GM12878 (cell line): Measurements from ENCODE around the gene TSTD2. TPM values are rescaled to one million over a fixed set of nuclear protein-coding genes. Genes with fewer than 3 reads are reported as not detected.

ENCODE experiments used
- ATAC-seq: fragments of 200-7000 bp; cut with Tn5 transposase; 3 replicates; pipeline ENCODE4 v1.9.1; 2020; ENCODE audit warnings: mild to moderate bottlenecking, moderate library complexity
- BruUV-seq: library from RNA; stranded (reverse); fragments of 400-500 nt; replicated peaks from 2 replicates; lab custom pipeline; 2021; lab: Mats Ljungman, UMichigan
- CTCF ChIA-PET: fragments of 300-600 bp; sonication (Branson Sonifier 250); formaldehyde crosslinking; extraction: SDS; loops from one replicate; lab custom pipeline; 2021; ENCODE audit warnings: inconsistent platforms; lab: Yijun Ruan, JAX
- POLR2A ChIA-PET: fragments of 350-600 bp; formaldehyde crosslinking; extraction: SDS; loops from one replicate; lab custom pipeline; 2021; ENCODE audit warnings: inconsistent platforms; lab: Charles Lee
- RAD21 ChIA-PET: fragments of 300-600 bp; sonication (Branson Sonifier 250); formaldehyde crosslinking; loops from one replicate; lab custom pipeline; 2023; ENCODE audit warnings: antibody characterized with exemption; ENCODE audit not compliant: unreplicated experiment; lab: Charles Lee
- SMC1A ChIA-PET: fragments of 300-600 bp; sonication (Branson Sonifier 250); formaldehyde crosslinking; loops from one replicate; lab custom pipeline; 2023; ENCODE audit not compliant: unreplicated experiment, uncharacterized antibody; lab: Charles Lee
- DNase-seq: peaks from one replicate; pipeline ENCODE4 v3.0.0-alpha.2; 2011; ENCODE audit warnings: low read depth, low spot score
- FAIRE-seq: peaks from 3 replicates; lab custom pipeline; 2011; peaks lifted over from hg19 to GRCh38; lab: Jason Lieb, UNC
- H2AFZ ChIP-seq: 2 replicates; pipeline ENCODE4 v1.6.0; 2011; ENCODE audit warnings: low read depth, low read length, control low read depth; ENCODE audit not compliant: control insufficient read depth
- H3K27ac ChIP-seq: 2 replicates; pipeline ENCODE4 v1.5.1; 2011; ENCODE audit warnings: control low read depth; ENCODE audit not compliant: control insufficient read depth, insufficient read depth
- H3K27me3 ChIP-seq, 2 experiments: replicated peaks in 1 of 2; 2 replicates each; pipeline versions ENCODE4 v1.6.0 to v1.6.1; 2011; ENCODE audit warnings: low read length in 1 of 2; ENCODE audit not compliant: control insufficient read depth in 2 of 2, insufficient read depth in 2 of 2
- H3K36me3 ChIP-seq, 2 experiments: 2 replicates each; pipeline ENCODE4 v1.5.1; 2011; ENCODE audit warnings: low read length in 1 of 2; ENCODE audit not compliant: control insufficient read depth in 2 of 2, insufficient read depth in 2 of 2
- H3K4me1 ChIP-seq: 2 replicates; pipeline ENCODE4 v1.6.1; 2011; ENCODE audit warnings: mild to moderate bottlenecking, low read length, moderate library complexity, mixed read lengths; ENCODE audit not compliant: control insufficient read depth, insufficient read depth
- H3K4me2 ChIP-seq: 2 replicates; pipeline ENCODE4 v1.6.0; 2011; ENCODE audit warnings: control low read depth; ENCODE audit not compliant: control insufficient read depth, insufficient read depth
- H3K4me3 ChIP-seq: fragments of 200-600 bp; sonication (generic); 2 replicates; pipeline ENCODE4 v1.5.1; 2016
- H3K79me2 ChIP-seq: 2 replicates; pipeline ENCODE4 v1.6.0; 2011; ENCODE audit warnings: low read length; ENCODE audit not compliant: control insufficient read depth, insufficient read depth
- H3K9ac ChIP-seq: 2 replicates; pipeline ENCODE4 v1.8.0; 2011; ENCODE audit warnings: low read length, control low read depth, mixed read lengths; ENCODE audit not compliant: control insufficient read depth, insufficient read depth
- H3K9me3 ChIP-seq: replicated peaks from 3 replicates; pipeline ENCODE4 v1.5.1; 2011; ENCODE audit warnings: mild to moderate bottlenecking, low read length; ENCODE audit not compliant: control insufficient read depth, insufficient read depth
- H4K20me1 ChIP-seq: 2 replicates; pipeline ENCODE4 v1.6.0; 2011; ENCODE audit not compliant: control insufficient read depth, insufficient read depth
- CTCF ChIP-seq, 3 experiments: IDR thresholded peaks in 2 of 3; conservative IDR thresholded peaks in 1 of 3; 2 replicates each; pipeline ENCODE4 v1.5.1; 2011; ENCODE audit warnings: low read depth in 3 of 3, low read length in 3 of 3, mild to moderate bottlenecking in 3 of 3, control low read depth in 2 of 3, moderate library complexity in 2 of 3, inconsistent platforms in 1 of 3, mixed read lengths in 1 of 3; ENCODE audit not compliant: control insufficient read depth in 2 of 3, insufficient read depth in 1 of 3; ENCODE audit errors: extremely low read depth in 1 of 3
- EGR1 ChIP-seq, 2 experiments: IDR thresholded peaks; 1 replicate in 1 of 2; 2 replicates in 1 of 2; pipeline ENCODE4 v1.6.1; 2011 to 2012; ENCODE audit warnings: low read depth in 2 of 2, low read length in 2 of 2, borderline replicate concordance in 1 of 2, mild to moderate bottlenecking in 1 of 2, moderate library complexity in 1 of 2
- EP300 ChIP-seq, 2 experiments: fragments of 150-350 bp in 1 of 2; IDR thresholded peaks; 2 replicates each; pipeline ENCODE4 v1.6.1; 2011 to 2012; ENCODE audit warnings: low read depth in 2 of 2, low read length in 2 of 2, borderline replicate concordance in 1 of 2, improper control_type of control experiment in 1 of 2, inconsistent platforms in 1 of 2; ENCODE audit not compliant: control insufficient read depth in 1 of 2
- TBL1XR1 ChIP-seq: IDR thresholded peaks from 2 replicates; pipeline ENCODE4 v1.6.1; 2012; ENCODE audit warnings: low read depth, low read length, improper control_type of control experiment
- ZBED1 ChIP-seq: IDR thresholded peaks from 2 replicates; pipeline ENCODE4 v1.6.1; 2016; ENCODE audit warnings: borderline replicate concordance
- WGBS: methylation state at CpG from one replicate; pipeline ENCODE4 v1.1.6; 2016; ENCODE audit warnings: low lambda C conversion rate; ENCODE audit not compliant: insufficient replicate concordance, insufficient coverage; ENCODE audit errors: missing lambda C conversion rate; 5-methylcytosine and 5-hydroxymethylcytosine counted together
- in situ Hi-C: fragments of 300-500 bp; cut with MboI; formaldehyde crosslinking; loops from 9 replicates; pipeline ENCODE4 v1.14.3; 2018; ENCODE audit warnings: mixed read lengths
- intact Hi-C: fragments of 100-400 bp; cut with micrococcal nuclease; formaldehyde crosslinking; loops from one replicate; pipeline ENCODE4 v1.14.2; 2022; ENCODE audit not compliant: unreplicated experiment
- polyA plus RNA-seq, 11 experiments: library from polyadenylated mRNA; depleted of rRNA in 4 of 11; unstranded in 6 of 11; stranded (reverse) in 5 of 11; fragments of >200 nt; fragmentation: Nextera tagmentation in 4 of 11; fragmentation: Illumina TruSeq in 1 of 11; extraction: Ambion mirVana in 4 of 11; extraction: Trizol in 1 of 11; gene quantifications; 1 replicate in 1 of 11; 2 replicates in 10 of 11; pipeline versions ENCODE4 v1.2.1 to v1.2.3, GENCODE V29; 2011 to 2016; ENCODE audit warnings: inconsistent platforms in 2 of 11, missing spikeins in 2 of 11, low read depth in 1 of 11
- total RNA-seq, 4 experiments: library from RNA; depleted of rRNA in 3 of 4; stranded (reverse); fragments of >200 nt in 3 of 4; fragmentation: Illumina TruSeq in 1 of 4; extraction: Trizol in 1 of 4; gene quantifications; 2 replicates each; pipeline versions ENCODE4 v1.2.1 to v1.2.3, GENCODE V29; 2013 to 2021

TSTD2 gene
- total and polyA plus RNA-seq, 10 of the 15 experiments (the other 5 are each of a cell fraction or from before 2014, with no cell fraction given), result 5.0 to 30.6 (median 14.1) TPM

- DNase-seq (no peak), ATAC-seq (peak; percentile 75), FAIRE-seq (no peak)
- H2AFZ ChIP-seq, result no peak overlapping the region
- peaks cover 2 to 11% of the 10 kb centered on the region in 2 experiments for H3K36me3 ChIP-seq
- RAD21 ChIA-PET, result interaction anchor here (0.8 to 1.1 kb wide), 3 partner anchors 40 to 344 kb away, joined by 3 to 4 read pairs (median 3); partner anchors contain the start of gene ANP32B
- 76% methylated on average over 3 of the region's 3 CpGs for WGBS
- peaks cover 75% of the 10 kb centered on the region for H3K79me2 ChIP-seq
- TF ChIP-seq CTCF (IDR thresholded peaks at IDR 0.05 in 2 of 3, conservative IDR thresholded peaks at IDR 0.05 in 1 of 3; ENCODE audit: control insufficient read depth in 2 of 3, extremely low read depth in 1 of 3, insufficient read depth in 1 of 3, low read depth in 3 of 3, low read length in 3 of 3) (peak; percentile 16 to 41 (median 37); a peak in 4 of 6 replicates), EP300 (IDR thresholded peaks at IDR 0.05; ENCODE audit: borderline replicate concordance in 1 of 2, control insufficient read depth in 1 of 2, low read depth in 2 of 2, low read length in 2 of 2) (no peak), TBL1XR1 (no peak), EGR1 (IDR thresholded peaks at IDR 0.05; ENCODE audit: borderline replicate concordance in 1 of 2, low read depth in 2 of 2, low read length in 2 of 2) (no peak), ZBED1 (no peak)
- no peaks in the 10 kb centered on the region for H4K20me1 ChIP-seq
- no TSS peak for BruUV-seq
- no peak overlapping the region for H3K9ac ChIP-seq
- intact Hi-C loops (no loop called here), in situ Hi-C loops (loop anchor here (25.0 kb wide), 1 partner anchor 1226 kb away; the partner anchor contains the start of gene ZNF367)
- peak overlapping the region; percentile 49; the same call in 1 of the 2 replicates for H3K4me2 ChIP-seq
- SMC1A ChIA-PET, result interaction anchor here (0.8 to 3.1 kb wide), 6 partner anchors 9 to 169 kb away, joined by 4 to 14 read pairs (median 8); no protein-coding TSS in a partner anchor
- no peaks in the 10 kb centered on the region for H3K9me3 ChIP-seq
- CTCF ChIA-PET, result interaction anchor here (0.6 to 5.5 kb wide), 9 partner anchors 9 to 894 kb away, joined by 3 to 28 read pairs (median 6); partner anchors contain the start of gene XPA
- no peaks in the 10 kb centered on the region for H3K27me3 ChIP-seq
- no peak overlapping the region for H3K27ac ChIP-seq
- peak overlapping the region; percentile 49; the same call in 1 of the 2 replicates for H3K4me3 ChIP-seq
- POLR2A ChIA-PET, result interaction anchor here (0.5 to 1.3 kb wide), 2 partner anchors 10 to 15 kb away, joined by 5 read pairs; no protein-coding TSS in a partner anchor
- no peaks in the 10 kb centered on the region for H3K4me1 ChIP-seq
Measured at GRCh38 chr9:97638666-97639065, 5.5 kb upstream of the TSTD2 start.
